ENCODE measurements around the gene CDK15. TPM values are rescaled to one million over a fixed set of nuclear protein-coding genes. Genes with fewer than 3 reads are reported as not detected.

The CDK15 gene
- total RNA-seq, 1 experiment from 2014 or later = not detected

DNA sequence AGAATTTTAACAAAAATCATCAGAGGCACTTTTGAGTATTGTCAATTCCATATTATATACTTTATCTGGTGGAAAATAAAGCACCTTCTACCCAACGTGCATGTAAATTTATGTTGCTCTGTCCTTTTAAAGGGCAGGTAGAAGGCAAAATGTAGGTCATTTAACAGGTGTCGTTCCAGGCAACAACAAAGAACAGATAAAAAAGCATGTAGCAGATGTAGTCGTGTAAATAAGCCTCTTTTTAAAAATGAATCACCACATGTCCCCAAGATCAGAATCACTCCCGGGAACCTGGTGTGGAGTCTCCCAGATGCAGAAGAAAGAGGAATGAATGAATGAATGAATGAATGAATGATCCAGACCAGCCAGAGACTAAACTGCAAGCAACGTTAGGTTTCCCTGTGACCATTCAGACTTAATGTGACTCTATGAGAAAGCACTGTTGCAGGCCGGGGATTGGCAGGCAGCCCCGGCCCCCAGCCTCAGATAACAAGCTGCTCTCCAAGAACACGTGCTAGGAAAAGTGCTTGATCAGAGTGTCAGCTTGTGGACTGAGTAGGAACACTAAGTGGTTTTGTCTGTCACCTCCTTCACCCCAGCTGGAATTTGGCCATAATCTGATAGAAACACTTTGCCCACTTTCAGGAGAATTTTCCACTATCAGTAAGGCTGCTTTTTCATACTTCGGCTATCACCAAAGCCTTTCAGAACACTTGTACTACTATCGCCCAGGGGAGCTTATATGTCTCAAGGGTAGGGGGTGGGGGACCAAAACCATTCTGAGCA lies 100.6 kb downstream of the CDK15 start:
- Histone ChIP-seq H3K4me1 (replicated peaks; ENCODE audit: insufficient read depth) (no peaks in the 10 kb centered on the region), H2AFZ (no peak overlapping the region), H3K27ac (no peak overlapping the region), H4K20me1 (ENCODE audit: insufficient read depth) (no peaks in the 10 kb centered on the region), H3K4me2 (no peak overlapping the region), H3K36me3 (ENCODE audit: low read depth) (no peaks in the 10 kb centered on the region), H3K9me3 (ENCODE audit: insufficient read depth, low read depth) (no peaks in the 10 kb centered on the region), H3K79me2 (ENCODE audit: low read depth) (no peaks in the 10 kb centered on the region), H3K27me3 (ENCODE audit: insufficient read depth, low read depth) (no peaks in the 10 kb centered on the region), H3K4me3 (no peak overlapping the region), H3F3A (ENCODE audit: insufficient read depth, low read depth) (no peaks in the 10 kb centered on the region), H3K9me2 (ENCODE audit: insufficient read depth) (no peaks in the 10 kb centered on the region)
- TF ChIP-seq EZH2 (IDR thresholded peaks at IDR 0.05; ENCODE audit: low read depth) = no peak
- TF ChIP-seq, protein P1, sequence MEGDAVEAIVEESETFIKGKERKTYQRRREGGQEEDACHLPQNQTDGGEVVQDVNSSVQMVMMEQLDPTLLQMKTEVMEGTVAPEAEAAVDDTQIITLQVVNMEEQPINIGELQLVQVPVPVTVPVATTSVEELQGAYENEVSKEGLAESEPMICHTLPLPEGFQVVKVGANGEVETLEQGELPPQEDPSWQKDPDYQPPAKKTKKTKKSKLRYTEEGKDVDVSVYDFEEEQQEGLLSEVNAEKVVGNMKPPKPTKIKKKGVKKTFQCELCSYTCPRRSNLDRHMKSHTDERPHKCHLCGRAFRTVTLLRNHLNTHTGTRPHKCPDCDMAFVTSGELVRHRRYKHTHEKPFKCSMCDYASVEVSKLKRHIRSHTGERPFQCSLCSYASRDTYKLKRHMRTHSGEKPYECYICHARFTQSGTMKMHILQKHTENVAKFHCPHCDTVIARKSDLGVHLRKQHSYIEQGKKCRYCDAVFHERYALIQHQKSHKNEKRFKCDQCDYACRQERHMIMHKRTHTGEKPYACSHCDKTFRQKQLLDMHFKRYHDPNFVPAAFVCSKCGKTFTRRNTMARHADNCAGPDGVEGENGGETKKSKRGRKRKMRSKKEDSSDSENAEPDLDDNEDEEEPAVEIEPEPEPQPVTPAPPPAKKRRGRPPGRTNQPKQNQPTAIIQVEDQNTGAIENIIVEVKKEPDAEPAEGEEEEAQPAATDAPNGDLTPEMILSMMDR (conservative IDR thresholded peaks at IDR 0.05) = no peak
- no peak for DNase-seq
- CTCF ChIA-PET = no interaction called here
- POLR2A ChIA-PET (ENCODE audit: unreplicated experiment) = interaction anchor here (0.5 kb wide), 2 partner anchors 15 to 158 kb away, joined by 4 to 6 read pairs; no protein-coding TSS in a partner anchor
- no TSS peak for BruUV-seq (replicated peaks)
- intact Hi-C loops (cut with micrococcal nuclease; ENCODE audit: unreplicated experiment) = no loop called here

DNA sequence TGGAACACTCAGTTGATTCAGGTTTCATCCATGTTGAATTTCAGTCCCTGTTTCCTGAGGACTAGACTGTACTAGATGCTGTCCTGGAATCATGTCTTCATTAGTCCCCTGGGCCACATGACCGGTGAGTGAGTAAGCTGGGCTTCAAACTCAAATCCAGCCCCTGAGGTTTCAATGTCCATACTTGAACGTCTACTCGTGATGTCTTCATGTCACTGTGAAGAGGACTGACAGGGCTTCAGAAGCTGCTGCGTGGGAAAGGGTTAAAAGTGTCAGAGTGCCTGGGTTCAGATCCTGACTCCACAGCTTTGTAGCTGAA lies 101.2 kb downstream of the CDK15 start:
- no peak for DNase-seq
- Histone ChIP-seq H3K9me3 (ENCODE audit: insufficient read depth, low read depth) (no peaks in the 10 kb centered on the region), H3F3A (ENCODE audit: insufficient read depth, low read depth) (no peaks in the 10 kb centered on the region), H3K4me1 (replicated peaks; ENCODE audit: insufficient read depth) (no peaks in the 10 kb centered on the region), H2AFZ (no peak overlapping the region), H3K9me2 (ENCODE audit: insufficient read depth) (no peaks in the 10 kb centered on the region), H3K27me3 (ENCODE audit: insufficient read depth, low read depth) (no peaks in the 10 kb centered on the region), H4K20me1 (ENCODE audit: insufficient read depth) (no peaks in the 10 kb centered on the region), H3K27ac (no peak overlapping the region), H3K36me3 (ENCODE audit: low read depth) (no peaks in the 10 kb centered on the region), H3K4me2 (no peak overlapping the region), H3K4me3 (no peak overlapping the region), H3K79me2 (ENCODE audit: low read depth) (no peaks in the 10 kb centered on the region)
- POLR2A ChIA-PET (ENCODE audit: unreplicated experiment) = interaction anchor here (0.5 kb wide), 2 partner anchors 15 to 157 kb away, joined by 4 to 6 read pairs; no protein-coding TSS in a partner anchor
- intact Hi-C loops (cut with micrococcal nuclease; ENCODE audit: unreplicated experiment) = no loop called here
- no TSS peak for BruUV-seq (replicated peaks)
- no peak for TF ChIP-seq EZH2 (IDR thresholded peaks at IDR 0.05; ENCODE audit: low read depth)
- TF ChIP-seq, protein P1 (conservative IDR thresholded peaks at IDR 0.05) = no peak
- CTCF ChIA-PET = no interaction called here

DNA sequence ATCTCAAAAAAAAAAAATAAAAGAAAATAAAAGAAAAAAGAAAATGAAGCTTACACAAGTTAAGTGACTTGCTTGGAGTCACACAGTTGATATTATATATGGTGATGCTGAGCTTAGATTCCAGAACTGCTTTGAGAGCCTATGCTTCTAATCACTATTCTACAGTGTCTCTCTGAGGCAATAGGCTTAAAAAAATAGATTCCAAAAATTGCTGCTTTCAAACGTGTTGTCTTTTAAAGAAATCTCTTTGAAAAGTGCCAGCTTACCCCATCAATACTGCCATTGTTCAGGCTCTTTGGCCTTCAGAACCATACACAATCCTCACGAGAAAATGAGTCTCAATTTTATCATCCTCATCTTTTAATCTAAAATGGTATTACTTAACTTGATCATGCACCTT lies 102.6 kb downstream of the CDK15 start:
- Histone ChIP-seq H4K20me1 (ENCODE audit: insufficient read depth) (no peaks in the 10 kb centered on the region), H2AFZ (no peak overlapping the region), H3K4me3 (no peak overlapping the region), H3K36me3 (ENCODE audit: low read depth) (no peaks in the 10 kb centered on the region), H3K27me3 (ENCODE audit: insufficient read depth, low read depth) (no peaks in the 10 kb centered on the region), H3K9me3 (ENCODE audit: insufficient read depth, low read depth) (no peaks in the 10 kb centered on the region), H3K79me2 (ENCODE audit: low read depth) (no peaks in the 10 kb centered on the region), H3F3A (ENCODE audit: insufficient read depth, low read depth) (no peaks in the 10 kb centered on the region), H3K4me2 (no peak overlapping the region), H3K27ac (no peak overlapping the region), H3K9me2 (ENCODE audit: insufficient read depth) (no peaks in the 10 kb centered on the region), H3K4me1 (replicated peaks; ENCODE audit: insufficient read depth) (no peaks in the 10 kb centered on the region)
- CTCF ChIA-PET = no interaction called here
- DNase-seq = no peak
- intact Hi-C loops (cut with micrococcal nuclease; ENCODE audit: unreplicated experiment) = no loop called here
- BruUV-seq (replicated peaks) = no TSS peak
- POLR2A ChIA-PET (ENCODE audit: unreplicated experiment) = no interaction called here
- TF ChIP-seq, protein P1 (conservative IDR thresholded peaks at IDR 0.05) = no peak
- TF ChIP-seq EZH2 (IDR thresholded peaks at IDR 0.05; ENCODE audit: low read depth) = no peak

Measured in PC-9 (cell line).